Neural cell (in vitro differentiated cells): ENCODE data around the gene STK38. TPM values are rescaled to one million over a fixed set of nuclear protein-coding genes. Genes with fewer than 3 reads are reported as not detected.

Experiments
- H2AFZ ChIP-seq: fragments of 200-600, 300-800 bp; sonication (generic), shearing (Covaris generic); 2 replicates; pipeline ENCODE4 v1.6.0; 2014; ENCODE audit warnings: low read depth, mild to moderate bottlenecking, antibody characterized with exemption, low read length, moderate library complexity
- H3F3A ChIP-seq: fragments of 200-600 bp; shearing (Covaris generic); 2 replicates; pipeline ENCODE4 v1.6.1; 2016; ENCODE audit warnings: mild to moderate bottlenecking, moderate library complexity, mixed read lengths, antibody characterized with exemption, low read length; ENCODE audit not compliant: insufficient read depth, poor library complexity, severe bottlenecking
- H3K27ac ChIP-seq: fragments of 200-600, 300-800 bp; sonication (generic), shearing (Covaris generic); 2 replicates; pipeline ENCODE4 v1.5.1; 2014; ENCODE audit warnings: mild to moderate bottlenecking, low read length, moderate library complexity
- H3K27me3 ChIP-seq: fragments of 300-800, 200-600 bp; sonication (generic), shearing (Covaris generic); 2 replicates; pipeline ENCODE4 v1.6.0; 2014; ENCODE audit warnings: mild to moderate bottlenecking, low read depth, low read length, moderate library complexity; ENCODE audit not compliant: insufficient read depth
- H3K36me3 ChIP-seq: fragments of 300-800, 200-600 bp; sonication (generic), shearing (Covaris generic); 2 replicates; pipeline ENCODE4 v1.5.1; 2014; ENCODE audit warnings: mild to moderate bottlenecking, antibody characterized with exemption, low read length, moderate library complexity; ENCODE audit not compliant: insufficient read depth
- H3K4me2 ChIP-seq: fragments of 300-800, 200-600 bp; sonication (generic), shearing (Covaris generic); 2 replicates; pipeline ENCODE4 v1.6.0; 2014; ENCODE audit warnings: mild to moderate bottlenecking, low read length
- H3K4me3 ChIP-seq: fragments of 300-800, 200-600 bp; sonication (generic), shearing (Covaris generic); 2 replicates; pipeline ENCODE4 v1.5.1; 2014; ENCODE audit warnings: mild to moderate bottlenecking, low read length, moderate library complexity
- H3K79me2 ChIP-seq: fragments of 200-600 bp; shearing (Covaris generic); replicated peaks from 2 replicates; pipeline ENCODE4 v1.6.0; 2014; ENCODE audit warnings: mild to moderate bottlenecking, low read length, moderate library complexity; ENCODE audit not compliant: insufficient read depth
- H3K9ac ChIP-seq: fragments of 300-800, 200-600 bp; sonication (generic), shearing (Covaris generic); 2 replicates; pipeline ENCODE4 v1.6.1; 2016; ENCODE audit warnings: mild to moderate bottlenecking, low read length, mixed read lengths
- H3K9me2 ChIP-seq: fragments of 200-600 bp; shearing (Covaris generic); 2 replicates; pipeline ENCODE4 v1.6.1; 2016; ENCODE audit warnings: mild to moderate bottlenecking, low read length, mixed read lengths; ENCODE audit not compliant: insufficient read depth
- H3K9me3 ChIP-seq: fragments of 200-600, 300-800 bp; sonication (generic), shearing (Covaris generic); 2 replicates; pipeline ENCODE4 v1.6.1; 2016; ENCODE audit warnings: mild to moderate bottlenecking, mixed run types, low read length, moderate library complexity, mixed read lengths
- H4K20me1 ChIP-seq: fragments of 200-600 bp; shearing (Covaris generic); 2 replicates; pipeline ENCODE4 v1.6.1; 2016; ENCODE audit warnings: mild to moderate bottlenecking, mixed run types; ENCODE audit not compliant: insufficient read depth
- CTCF ChIP-seq: fragments of 450-650 bp; IDR thresholded peaks from 2 replicates; pipeline ENCODE4 v1.5.1; 2014; ENCODE audit warnings: antibody characterized with exemption, mild to moderate bottlenecking, moderate library complexity; ENCODE audit not compliant: poor library complexity, severe bottlenecking
- EP300 ChIP-seq: fragments of 450-650 bp; conservative IDR thresholded peaks from 2 replicates; pipeline ENCODE4 v1.6.1; 2014; ENCODE audit warnings: antibody characterized with exemption, mild to moderate bottlenecking, moderate library complexity; ENCODE audit not compliant: poor library complexity, severe bottlenecking
- EZH2 ChIP-seq: fragments of 200-600, 300-800 bp; shearing (Covaris generic), sonication (generic); IDR thresholded peaks from 2 replicates; pipeline ENCODE4 v1.6.1; 2014; ENCODE audit warnings: antibody characterized with exemption, low read length, borderline replicate concordance, mild to moderate bottlenecking; ENCODE audit not compliant: insufficient read depth, poor library complexity, severe bottlenecking
- MXI1 ChIP-seq: fragments of 450-650 bp; conservative IDR thresholded peaks from 2 replicates; pipeline ENCODE4 v1.6.1; 2014; ENCODE audit warnings: antibody characterized with exemption, mild to moderate bottlenecking; ENCODE audit not compliant: poor library complexity, severe bottlenecking
- POLR2AphosphoS5 ChIP-seq: IDR thresholded peaks from 2 replicates; pipeline ENCODE4 v1.6.1; 2012
- RAD21 ChIP-seq: fragments of 450-650 bp; conservative IDR thresholded peaks from 2 replicates; pipeline ENCODE4 v1.6.1; 2014; ENCODE audit warnings: antibody characterized with exemption, mild to moderate bottlenecking, moderate library complexity
- REST ChIP-seq: IDR thresholded peaks from 2 replicates; pipeline ENCODE4 v1.6.1; 2012; ENCODE audit warnings: borderline replicate concordance
- SMC3 ChIP-seq: fragments of 450-650 bp; conservative IDR thresholded peaks from 2 replicates; pipeline ENCODE4 v1.6.1; 2014; ENCODE audit warnings: antibody characterized with exemption, mild to moderate bottlenecking, moderate library complexity; ENCODE audit not compliant: poor library complexity
- TAF1 ChIP-seq: IDR thresholded peaks from 2 replicates; pipeline ENCODE4 v1.6.1; 2012; ENCODE audit warnings: low read depth
- polyA plus RNA-seq: library from polyadenylated mRNA; depleted of rRNA; stranded (reverse); fragments of >200 nt; gene quantifications from 2 replicates; pipeline ENCODE4 v1.2.3, GENCODE V29; 2014

The STK38 gene
- polyA plus RNA-seq, 1 donor from 2014 or later = 58.7 TPM

GRCh38 chr6:36463676-36464075 is 83.6 kb downstream of the STK38 start:
- Histone ChIP-seq H3K9ac (no peak overlapping the region), H3K27ac (no peak overlapping the region), H3K36me3 (peaks cover 3% of the 10 kb centered on the region), H3K9me2 (no peaks in the 10 kb centered on the region), H3K4me2 (no peak overlapping the region), H3K79me2 (peaks cover 18% of the 10 kb centered on the region), H3K9me3 (no peaks in the 10 kb centered on the region), H4K20me1 (no peaks in the 10 kb centered on the region), H3K4me3 (no peak overlapping the region), H2AFZ (no peak overlapping the region), H3K27me3 (no peaks in the 10 kb centered on the region), H3F3A (no peaks in the 10 kb centered on the region)
- no peak for TF ChIP-seq CTCF
- no peak for TF ChIP-seq SMC3
- TF ChIP-seq TAF1 = no peak
- no peak for TF ChIP-seq MXI1
- TF ChIP-seq REST = no peak
- no peak for TF ChIP-seq EP300
- no peak for TF ChIP-seq EZH2
- TF ChIP-seq POLR2AphosphoS5 = no peak
- no peak for TF ChIP-seq RAD21

- no peaks in the 10 kb centered on the region for H3K27me3 ChIP-seq
- no peak overlapping the region for H3K4me2 ChIP-seq
- no peak overlapping the region for H2AFZ ChIP-seq
- no peak overlapping the region for H3K9ac ChIP-seq
- no peaks in the 10 kb centered on the region for H3F3A ChIP-seq
- peaks cover 23% of the 10 kb centered on the region for H3K79me2 ChIP-seq
- H4K20me1 ChIP-seq = no peaks in the 10 kb centered on the region
- TF ChIP-seq TAF1 (no peak), CTCF (no peak), POLR2AphosphoS5 (no peak)
- H3K27ac ChIP-seq = no peak overlapping the region
- H3K36me3 ChIP-seq = no peaks in the 10 kb centered on the region
- no peaks in the 10 kb centered on the region for H3K9me3 ChIP-seq
- H3K9me2 ChIP-seq = no peaks in the 10 kb centered on the region
- no peak overlapping the region for H3K4me3 ChIP-seq
Measured at GRCh38 chr6:36461646-36462045, 85.6 kb downstream of the STK38 start.
